GM12878 (cell line): ENCODE data around the gene NOX1. TPM values are rescaled to one million over a fixed set of nuclear protein-coding genes. Genes with fewer than 3 reads are reported as not detected.

Experiments used
- ATAC-seq: fragments of 200-7000 bp; cut with Tn5 transposase; 3 replicates; pipeline ENCODE4 v1.9.1; 2020; ENCODE audit warnings: mild to moderate bottlenecking, moderate library complexity
- BruUV-seq: library from RNA; stranded (reverse); fragments of 400-500 nt; replicated peaks from 2 replicates; lab custom pipeline; 2021; lab: Mats Ljungman, UMichigan
- CTCF ChIA-PET: fragments of 300-600 bp; sonication (Branson Sonifier 250); formaldehyde crosslinking; extraction: SDS; loops from one replicate; lab custom pipeline; 2021; ENCODE audit warnings: inconsistent platforms; lab: Yijun Ruan, JAX
- POLR2A ChIA-PET: fragments of 350-600 bp; formaldehyde crosslinking; extraction: SDS; loops from one replicate; lab custom pipeline; 2021; ENCODE audit warnings: inconsistent platforms; lab: Charles Lee
- RAD21 ChIA-PET: fragments of 300-600 bp; sonication (Branson Sonifier 250); formaldehyde crosslinking; loops from one replicate; lab custom pipeline; 2023; ENCODE audit warnings: antibody characterized with exemption; ENCODE audit not compliant: unreplicated experiment; lab: Charles Lee
- SMC1A ChIA-PET: fragments of 300-600 bp; sonication (Branson Sonifier 250); formaldehyde crosslinking; loops from one replicate; lab custom pipeline; 2023; ENCODE audit not compliant: unreplicated experiment, uncharacterized antibody; lab: Charles Lee
- DNase-seq: peaks from one replicate; pipeline ENCODE4 v3.0.0-alpha.2; 2011; ENCODE audit warnings: low read depth, low spot score
- FAIRE-seq: peaks from 3 replicates; lab custom pipeline; 2011; peaks lifted over from hg19 to GRCh38; lab: Jason Lieb, UNC
- H2AFZ ChIP-seq: 2 replicates; pipeline ENCODE4 v1.6.0; 2011; ENCODE audit warnings: low read depth, low read length, control low read depth; ENCODE audit not compliant: control insufficient read depth
- H3K27ac ChIP-seq: 2 replicates; pipeline ENCODE4 v1.5.1; 2011; ENCODE audit warnings: control low read depth; ENCODE audit not compliant: control insufficient read depth, insufficient read depth
- H3K27me3 ChIP-seq, 2 experiments: replicated peaks in 1 of 2; 2 replicates each; pipeline versions ENCODE4 v1.6.0 to v1.6.1; 2011; ENCODE audit warnings: low read length in 1 of 2; ENCODE audit not compliant: control insufficient read depth in 2 of 2, insufficient read depth in 2 of 2
- H3K36me3 ChIP-seq, 2 experiments: 2 replicates each; pipeline ENCODE4 v1.5.1; 2011; ENCODE audit warnings: low read length in 1 of 2; ENCODE audit not compliant: control insufficient read depth in 2 of 2, insufficient read depth in 2 of 2
- H3K4me1 ChIP-seq: 2 replicates; pipeline ENCODE4 v1.6.1; 2011; ENCODE audit warnings: mild to moderate bottlenecking, low read length, moderate library complexity, mixed read lengths; ENCODE audit not compliant: control insufficient read depth, insufficient read depth
- H3K4me2 ChIP-seq: 2 replicates; pipeline ENCODE4 v1.6.0; 2011; ENCODE audit warnings: control low read depth; ENCODE audit not compliant: control insufficient read depth, insufficient read depth
- H3K4me3 ChIP-seq: fragments of 200-600 bp; sonication (generic); 2 replicates; pipeline ENCODE4 v1.5.1; 2016
- H3K79me2 ChIP-seq: 2 replicates; pipeline ENCODE4 v1.6.0; 2011; ENCODE audit warnings: low read length; ENCODE audit not compliant: control insufficient read depth, insufficient read depth
- H3K9ac ChIP-seq: 2 replicates; pipeline ENCODE4 v1.8.0; 2011; ENCODE audit warnings: low read length, control low read depth, mixed read lengths; ENCODE audit not compliant: control insufficient read depth, insufficient read depth
- H3K9me3 ChIP-seq: replicated peaks from 3 replicates; pipeline ENCODE4 v1.5.1; 2011; ENCODE audit warnings: mild to moderate bottlenecking, low read length; ENCODE audit not compliant: control insufficient read depth, insufficient read depth
- H4K20me1 ChIP-seq: 2 replicates; pipeline ENCODE4 v1.6.0; 2011; ENCODE audit not compliant: control insufficient read depth, insufficient read depth
- ASH2L ChIP-seq: fragments of 300-600, 200-600 bp; sonication (generic); IDR thresholded peaks from 2 replicates; pipeline ENCODE4 v1.6.1; 2017; ENCODE audit warnings: low read depth, mild to moderate bottlenecking, borderline replicate concordance
- FOS ChIP-seq: IDR thresholded peaks from 3 replicates; pipeline ENCODE4 v1.6.1; 2011; ENCODE audit warnings: borderline replicate concordance; ENCODE audit not compliant: insufficient read length; ENCODE audit errors: extremely low read depth
- MEF2A ChIP-seq: IDR thresholded peaks from 2 replicates; pipeline ENCODE4 v1.6.1; 2011; ENCODE audit warnings: low read depth, mild to moderate bottlenecking, low read length, moderate library complexity; ENCODE audit not compliant: insufficient read depth
- PAX5 ChIP-seq: IDR thresholded peaks from 2 replicates; pipeline ENCODE4 v1.6.1; 2011; ENCODE audit warnings: low read depth, low read length, borderline replicate concordance
- POU2F2 ChIP-seq: IDR thresholded peaks from 3 replicates; pipeline ENCODE4 v1.6.1; 2011; ENCODE audit warnings: low read depth, mild to moderate bottlenecking, low read length, borderline replicate concordance
- SMARCA5 ChIP-seq: fragments of 450-650 bp; IDR thresholded peaks from 2 replicates; pipeline ENCODE4 v1.6.1; 2017; ENCODE audit warnings: mild to moderate bottlenecking
- ZNF207 ChIP-seq: fragments of 450-650 bp; IDR thresholded peaks from 2 replicates; pipeline ENCODE4 v1.6.1; 2014; ENCODE audit warnings: antibody characterized with exemption, mild to moderate bottlenecking, borderline replicate concordance
- ZNF622 ChIP-seq: fragments of 450-650 bp; IDR thresholded peaks from 2 replicates; pipeline ENCODE4 v1.6.1; 2017; ENCODE audit warnings: mild to moderate bottlenecking, inconsistent platforms
- WGBS: methylation state at CpG from one replicate; pipeline ENCODE4 v1.1.6; 2016; ENCODE audit warnings: low lambda C conversion rate; ENCODE audit not compliant: insufficient replicate concordance, insufficient coverage; ENCODE audit errors: missing lambda C conversion rate; 5-methylcytosine and 5-hydroxymethylcytosine counted together
- in situ Hi-C: fragments of 300-500 bp; cut with MboI; formaldehyde crosslinking; loops from 9 replicates; pipeline ENCODE4 v1.14.3; 2018; ENCODE audit warnings: mixed read lengths
- intact Hi-C: fragments of 100-400 bp; cut with micrococcal nuclease; formaldehyde crosslinking; loops from one replicate; pipeline ENCODE4 v1.14.2; 2022; ENCODE audit not compliant: unreplicated experiment
- polyA plus RNA-seq, 11 experiments: library from polyadenylated mRNA; depleted of rRNA in 4 of 11; unstranded in 6 of 11; stranded (reverse) in 5 of 11; fragments of >200 nt; fragmentation: Nextera tagmentation in 4 of 11; fragmentation: Illumina TruSeq in 1 of 11; extraction: Ambion mirVana in 4 of 11; extraction: Trizol in 1 of 11; gene quantifications; 1 replicate in 1 of 11; 2 replicates in 10 of 11; pipeline versions ENCODE4 v1.2.1 to v1.2.3, GENCODE V29; 2011 to 2016; ENCODE audit warnings: inconsistent platforms in 2 of 11, missing spikeins in 2 of 11, low read depth in 1 of 11
- total RNA-seq, 4 experiments: library from RNA; depleted of rRNA in 3 of 4; stranded (reverse); fragments of >200 nt in 3 of 4; fragmentation: Illumina TruSeq in 1 of 4; extraction: Trizol in 1 of 4; gene quantifications; 2 replicates each; pipeline versions ENCODE4 v1.2.1 to v1.2.3, GENCODE V29; 2013 to 2021
- TF ChIP-seq, protein P1 (sequence below): IDR thresholded peaks from 2 replicates; pipeline ENCODE4 v1.6.1; 2012; ENCODE audit warnings: low read depth, low read length, improper control_type of control experiment

NOX1 gene
- total and polyA plus RNA-seq, 10 of the 15 experiments (the other 5 are each of a cell fraction or from before 2014, with no cell fraction given), result 0.03 to 0.09 (median 0.08) TPM; not detected in 6

GRCh38 chrX:100880368-100880767, 6.2 kb upstream of the NOX1 start:
- no peak for ATAC-seq
- DNase-seq, result no peak
- intact Hi-C loops (no loop called here), in situ Hi-C loops (no loop called here)
- SMC1A ChIA-PET, result no interaction called here
- FAIRE-seq, result no peak
- no peaks in the 10 kb centered on the region for H3K9me3 ChIP-seq
- no peaks in the 10 kb centered on the region for H3K27me3 ChIP-seq
- POLR2A ChIA-PET, result no interaction called here
- H3K4me2 ChIP-seq, result no peak overlapping the region
- H3K79me2 ChIP-seq, result no peaks in the 10 kb centered on the region
- H3K4me1 ChIP-seq, result no peaks in the 10 kb centered on the region
- H3K4me3 ChIP-seq, result no peak overlapping the region
- CTCF ChIA-PET, result no interaction called here
- H4K20me1 ChIP-seq, result no peaks in the 10 kb centered on the region
- H2AFZ ChIP-seq, result no peak overlapping the region
- RAD21 ChIA-PET, result no interaction called here
- no peak overlapping the region for H3K9ac ChIP-seq
- WGBS, result 65% methylated on average over 2 of the region's 2 CpGs
- BruUV-seq, result no TSS peak
- H3K27ac ChIP-seq, result no peak overlapping the region
- TF ChIP-seq ZNF622, result no peak
- no peak for TF ChIP-seq SMARCA5
- no peak for TF ChIP-seq ZNF207
- no peak for TF ChIP-seq MEF2A
- TF ChIP-seq FOS, result no peak
- TF ChIP-seq, protein P1, sequence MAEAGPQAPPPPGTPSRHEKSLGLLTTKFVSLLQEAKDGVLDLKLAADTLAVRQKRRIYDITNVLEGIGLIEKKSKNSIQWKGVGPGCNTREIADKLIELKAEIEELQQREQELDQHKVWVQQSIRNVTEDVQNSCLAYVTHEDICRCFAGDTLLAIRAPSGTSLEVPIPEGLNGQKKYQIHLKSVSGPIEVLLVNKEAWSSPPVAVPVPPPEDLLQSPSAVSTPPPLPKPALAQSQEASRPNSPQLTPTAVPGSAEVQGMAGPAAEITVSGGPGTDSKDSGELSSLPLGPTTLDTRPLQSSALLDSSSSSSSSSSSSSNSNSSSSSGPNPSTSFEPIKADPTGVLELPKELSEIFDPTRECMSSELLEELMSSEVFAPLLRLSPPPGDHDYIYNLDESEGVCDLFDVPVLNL, result no peak
- TF ChIP-seq POU2F2, result no peak
- no peak for TF ChIP-seq ASH2L
- TF ChIP-seq PAX5, result no peak
- TF ChIP-seq, all 136 proteins: peak for 0
- H3K36me3 ChIP-seq, result no peaks in the 10 kb centered on the region
